NCI-H524 treated with DMSO at 0.1 percent for 48 hours (cell line): ENCODE results near the gene HOXD10.

Source experiments
- DNase-seq: peaks from one replicate; lab custom pipeline; 2025; lab: John Stamatoyannopoulos, UW

The HOXD10 gene

GRCh38 chr2:176096243-176096985 lies 20.2 kb upstream of the HOXD10 start:
- DNase-seq: no peak

DNA sequence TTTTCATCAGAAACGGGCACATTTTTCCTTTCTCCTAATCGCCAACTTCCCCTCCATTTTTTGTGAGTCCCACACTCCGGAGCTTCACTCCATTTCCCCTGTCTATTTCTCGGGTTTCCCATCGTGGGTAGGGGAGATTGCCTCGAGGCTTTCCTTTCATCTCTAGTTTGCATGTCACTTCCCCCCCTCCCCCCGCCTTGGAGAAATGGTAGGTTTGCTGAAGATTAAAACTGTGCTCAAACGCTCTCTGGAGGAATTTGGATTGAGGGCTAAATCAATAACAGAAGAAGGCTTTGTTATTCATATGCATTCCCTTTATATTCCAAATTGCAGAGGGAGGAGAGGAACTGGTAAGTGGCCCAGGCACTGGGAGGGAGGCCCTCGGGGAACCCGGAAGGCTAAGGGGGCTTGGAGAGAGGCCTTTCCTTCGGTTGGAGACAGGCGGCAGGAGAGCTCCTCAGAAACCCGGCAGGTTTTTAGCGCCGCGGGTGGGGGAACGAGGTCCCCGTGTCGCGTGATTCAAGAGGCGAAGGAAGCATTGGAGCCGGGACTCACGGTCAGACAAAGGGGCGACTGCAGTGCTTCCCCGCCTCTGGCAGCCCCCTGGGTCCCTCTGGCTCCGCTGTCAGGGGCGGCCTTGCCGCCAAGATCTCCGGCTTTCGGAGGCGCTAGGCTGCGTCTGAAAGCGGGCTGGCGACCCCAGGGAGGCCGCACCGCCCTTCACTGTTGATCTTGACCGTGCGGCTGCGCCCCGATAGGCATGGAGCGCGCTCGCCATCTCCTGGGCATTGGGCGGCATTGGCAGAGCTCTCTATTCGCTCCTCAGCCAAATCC lies 19.4 kb upstream of the HOXD10 start:
- DNase-seq: peak; percentile 63

DNA sequence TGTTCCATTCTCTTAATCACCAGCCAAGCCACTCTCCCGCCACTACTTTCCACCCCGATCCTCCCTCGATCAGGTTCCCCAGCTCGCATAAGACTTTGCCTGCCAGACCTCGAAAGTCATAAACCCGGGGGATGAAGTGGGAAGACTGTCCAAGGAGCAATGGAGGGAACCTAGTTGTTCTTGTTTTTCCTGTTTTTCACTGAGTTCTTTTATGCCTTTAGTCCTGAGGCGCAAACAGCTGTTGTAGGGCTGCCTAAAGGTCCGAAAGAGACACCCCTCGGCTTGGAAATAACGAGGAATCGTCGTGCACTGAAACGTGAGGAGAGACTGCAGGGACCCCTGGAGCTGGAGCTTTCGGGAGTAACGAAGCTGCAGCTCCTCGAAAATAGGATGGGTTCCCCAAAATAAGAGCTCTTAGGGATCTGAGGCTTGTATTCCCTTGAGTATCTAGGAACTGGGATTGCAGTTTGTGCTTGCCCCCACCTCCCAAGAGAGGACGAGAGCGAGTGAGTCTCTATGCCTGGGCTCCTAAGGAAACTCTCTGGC lies 18.7 kb upstream of the HOXD10 start:
- DNase-seq: no peak

- DNase-seq: no peak
These were observed 18.0 kb upstream of the HOXD10 start for GRCh38 chr2:176098366-176099158.

DNA sequence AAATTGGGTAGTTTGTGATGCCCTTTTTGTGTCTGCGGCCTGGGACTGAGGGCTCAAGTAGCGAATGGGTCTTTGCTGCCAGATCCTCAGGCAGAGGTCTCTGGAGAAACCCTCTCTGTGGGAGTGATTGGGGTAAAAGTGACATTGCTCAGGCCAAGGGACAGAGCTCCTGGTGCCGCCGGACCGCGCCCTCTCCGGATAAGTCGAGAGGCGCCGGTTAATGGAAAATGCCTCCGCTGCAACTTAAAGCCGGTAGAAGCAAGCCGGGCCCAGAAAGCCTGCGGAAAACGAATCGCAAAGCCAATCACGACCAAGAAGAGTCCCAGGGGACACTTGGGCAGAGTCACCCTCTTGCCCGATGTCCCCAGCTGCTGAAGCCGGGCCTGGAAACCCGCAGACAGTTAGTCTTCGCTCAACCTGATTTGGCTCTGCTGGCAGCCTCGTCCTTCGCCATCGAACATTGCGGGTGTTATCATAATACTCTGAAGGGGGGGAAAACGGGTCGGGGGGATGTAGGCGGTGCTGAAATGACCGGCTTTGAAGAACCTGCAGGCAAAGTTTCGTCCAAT lies 17.3 kb upstream of the HOXD10 start:
- DNase-seq: no peak

- DNase-seq: no peak
These were observed 16.6 kb upstream of the HOXD10 start, which contains the start of gene HOXD12 for GRCh38 chr2:176099728-176100546. TSS of gene HOXD12 (plus strand) at chr2:176099795. CDS start at chr2:176099802, 7 bp downstream.

GRCh38 chr2:176100547-176101140 lies 15.9 kb upstream of the HOXD10 start:
- no peak for DNase-seq

DNA sequence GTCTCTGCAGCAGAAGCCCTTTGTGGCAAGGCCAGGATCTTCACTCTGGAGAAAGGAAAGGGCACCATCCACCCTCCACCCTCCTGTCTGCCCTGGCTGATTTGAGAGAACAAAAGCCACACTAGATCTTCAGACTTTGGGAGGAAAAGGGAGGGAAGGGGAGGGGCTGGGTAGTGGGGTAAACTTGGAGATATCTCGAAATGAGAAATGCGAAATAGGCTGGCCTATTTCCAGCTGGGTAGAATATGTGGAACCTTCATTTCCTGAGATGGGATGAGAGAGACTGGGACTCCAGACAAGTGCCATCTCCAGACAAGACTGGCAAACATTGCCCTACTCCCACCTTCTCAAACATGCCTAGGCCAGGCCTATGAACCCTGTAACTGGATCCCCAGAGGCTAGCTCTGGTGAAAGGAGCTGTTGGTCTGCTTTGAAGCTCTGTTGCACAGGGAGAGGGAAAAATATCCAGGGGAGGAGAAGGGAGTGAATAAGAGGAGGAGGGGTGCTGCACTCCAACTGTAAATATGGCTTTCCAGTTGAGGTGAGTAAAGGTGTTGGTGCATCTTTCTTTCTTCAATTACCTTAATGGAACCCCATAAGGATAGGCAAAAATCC lies 15.3 kb upstream of the HOXD10 start:
- DNase-seq: no peak

- DNase-seq: no peak
These were observed 14.7 kb upstream of the HOXD10 start for GRCh38 chr2:176101842-176102241.

DNA sequence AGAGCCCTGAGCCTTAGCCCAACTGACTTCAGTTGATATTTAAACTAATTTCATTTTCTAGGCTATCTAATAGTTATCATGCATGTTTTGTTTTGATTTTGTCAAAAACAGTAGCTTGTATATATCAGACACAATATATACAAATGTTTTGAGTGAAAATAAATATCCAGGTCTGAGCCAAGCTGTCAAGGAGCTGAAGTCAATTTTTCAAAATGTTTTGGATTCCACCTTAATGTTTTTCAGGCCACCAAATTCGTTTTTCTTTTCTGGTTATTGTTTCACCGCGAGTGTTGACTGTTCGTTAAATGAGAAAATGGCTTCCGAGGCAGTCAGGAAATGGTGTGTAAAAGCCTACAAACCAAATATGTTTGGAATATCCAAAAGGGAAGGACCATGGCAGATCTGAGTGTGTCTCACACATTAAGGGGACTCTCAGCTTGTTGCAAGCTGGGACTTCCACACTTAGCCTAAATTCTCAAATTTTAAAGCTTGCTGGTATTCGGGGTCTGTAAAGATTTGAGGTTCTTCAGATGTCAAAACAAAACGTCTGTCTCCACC lies 14.2 kb upstream of the HOXD10 start:
- no peak for DNase-seq

GRCh38 chr2:176103194-176103593 lies 13.4 kb upstream of the HOXD10 start:
- DNase-seq: no peak

DNA sequence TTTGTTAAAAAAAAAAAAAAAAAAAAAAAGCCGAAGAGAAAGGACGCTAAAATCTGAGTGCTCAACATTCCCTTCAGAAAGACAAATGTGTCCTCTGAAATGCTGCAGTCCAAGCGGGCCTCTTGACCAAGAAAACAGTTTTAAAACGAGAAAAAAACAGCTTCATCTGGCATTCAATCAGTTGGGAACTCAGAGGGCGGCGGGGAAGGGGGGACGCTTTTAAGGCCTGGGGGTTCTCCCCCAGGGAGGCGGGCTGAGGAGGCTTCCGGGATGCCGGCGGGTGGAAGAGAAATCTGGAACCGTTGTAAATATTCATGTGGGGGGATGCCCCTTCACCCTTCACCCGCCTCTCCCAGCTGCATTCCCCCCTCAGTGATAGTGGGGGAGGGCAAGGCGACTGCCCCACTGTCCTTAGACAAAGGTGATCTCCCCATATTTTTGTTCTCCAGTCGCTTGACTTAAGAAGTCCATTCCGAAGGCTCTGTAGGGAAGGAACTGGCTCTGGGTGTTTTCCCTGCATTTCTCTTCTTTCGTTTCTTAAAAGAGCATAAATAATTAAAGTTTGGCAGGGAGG lies 12.7 kb upstream of the HOXD10 start:
- no peak for DNase-seq

- DNase-seq: no peak
These were observed 12.1 kb upstream of the HOXD10 start for GRCh38 chr2:176104316-176105077.

- no peak for DNase-seq
These were observed 11.4 kb upstream of the HOXD10 start for GRCh38 chr2:176105078-176105729.

GRCh38 chr2:176105730-176106580 lies 10.6 kb upstream of the HOXD10 start:
- DNase-seq: no peak

DNA sequence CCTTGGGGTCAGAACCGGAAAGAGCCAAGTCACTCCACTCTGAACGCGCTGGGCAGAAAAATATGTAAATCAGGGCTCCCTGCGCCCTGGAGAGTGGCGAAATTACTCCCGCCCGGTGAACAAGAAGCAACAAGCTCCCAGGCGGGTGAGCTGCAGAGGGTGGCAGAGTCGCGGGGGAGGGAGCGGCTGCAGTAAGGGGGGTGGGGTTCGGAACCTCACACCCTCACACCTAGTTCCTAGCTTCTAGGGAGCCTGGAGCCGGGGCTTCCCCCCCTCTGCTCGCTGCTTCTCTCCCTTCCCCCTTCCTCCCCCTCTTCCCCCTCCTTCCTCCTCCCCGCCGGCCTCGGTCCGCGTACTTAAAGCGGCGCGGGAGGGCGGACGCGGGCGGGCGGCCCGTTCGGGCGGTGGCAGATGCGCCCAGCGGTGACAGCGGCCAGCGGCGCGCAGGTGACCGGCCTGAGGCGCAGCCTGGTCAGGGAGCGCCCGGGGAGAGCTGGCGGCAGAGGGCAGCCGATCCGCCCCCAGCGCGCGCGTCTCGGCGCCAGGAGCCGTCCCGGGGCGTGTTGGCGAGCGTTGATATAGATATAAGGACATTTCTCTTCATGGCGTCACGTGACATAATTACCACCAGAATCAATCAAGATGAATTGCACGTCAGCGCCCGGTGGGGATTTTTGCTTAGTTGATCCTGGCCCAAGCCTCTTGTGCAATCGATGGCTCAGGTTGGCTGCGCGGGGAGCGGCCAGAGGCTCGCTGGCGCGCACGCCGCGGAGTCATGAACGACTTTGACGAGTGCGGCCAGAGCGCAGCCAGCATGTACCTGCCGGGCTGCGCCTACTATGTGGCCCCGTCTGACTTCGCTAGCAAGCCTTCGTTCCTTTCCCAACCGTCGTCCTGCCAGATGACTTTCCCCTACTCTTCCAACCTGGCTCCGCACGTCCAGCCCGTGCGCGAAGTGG lies 9.7 kb upstream of the HOXD10 start, which contains the start of gene HOXD11:
Gene HOXD11 (plus strand): TSS at position 700 of the 959 bp plus-strand sequence. CDS start 76 bp downstream, at position 776.
- no peak for DNase-seq
